Neural cell (in vitro differentiated cells): ENCODE measurements around the gene INHA.

Experiments used
- EP300 ChIP-seq: fragments of 450-650 bp; conservative IDR thresholded peaks from 2 replicates; pipeline ENCODE4 v1.6.1; 2014; ENCODE audit warnings: antibody characterized with exemption, mild to moderate bottlenecking, moderate library complexity; ENCODE audit not compliant: poor library complexity, severe bottlenecking
- EZH2 ChIP-seq: fragments of 200-600, 300-800 bp; shearing (Covaris generic), sonication (generic); IDR thresholded peaks from 2 replicates; pipeline ENCODE4 v1.6.1; 2014; ENCODE audit warnings: antibody characterized with exemption, low read length, borderline replicate concordance, mild to moderate bottlenecking; ENCODE audit not compliant: insufficient read depth, poor library complexity, severe bottlenecking
- POLR2AphosphoS5 ChIP-seq: IDR thresholded peaks from 2 replicates; pipeline ENCODE4 v1.6.1; 2012
- REST ChIP-seq: IDR thresholded peaks from 2 replicates; pipeline ENCODE4 v1.6.1; 2012; ENCODE audit warnings: borderline replicate concordance
- SMC3 ChIP-seq: fragments of 450-650 bp; conservative IDR thresholded peaks from 2 replicates; pipeline ENCODE4 v1.6.1; 2014; ENCODE audit warnings: antibody characterized with exemption, mild to moderate bottlenecking, moderate library complexity; ENCODE audit not compliant: poor library complexity
- TF ChIP-seq, protein P1 (sequence below): fragments of 450-650 bp; IDR thresholded peaks from 2 replicates; pipeline ENCODE4 v1.5.1; 2014; ENCODE audit warnings: antibody characterized with exemption, mild to moderate bottlenecking, moderate library complexity; ENCODE audit not compliant: poor library complexity, severe bottlenecking

GRCh38 chr2:219578811-219579613 is 6.9 kb downstream of the INHA start:
- TF ChIP-seq POLR2AphosphoS5 (no peak), REST (no peak), SMC3 (no peak), EZH2 (no peak), EP300 (no peak)
- TF ChIP-seq, protein P1, sequence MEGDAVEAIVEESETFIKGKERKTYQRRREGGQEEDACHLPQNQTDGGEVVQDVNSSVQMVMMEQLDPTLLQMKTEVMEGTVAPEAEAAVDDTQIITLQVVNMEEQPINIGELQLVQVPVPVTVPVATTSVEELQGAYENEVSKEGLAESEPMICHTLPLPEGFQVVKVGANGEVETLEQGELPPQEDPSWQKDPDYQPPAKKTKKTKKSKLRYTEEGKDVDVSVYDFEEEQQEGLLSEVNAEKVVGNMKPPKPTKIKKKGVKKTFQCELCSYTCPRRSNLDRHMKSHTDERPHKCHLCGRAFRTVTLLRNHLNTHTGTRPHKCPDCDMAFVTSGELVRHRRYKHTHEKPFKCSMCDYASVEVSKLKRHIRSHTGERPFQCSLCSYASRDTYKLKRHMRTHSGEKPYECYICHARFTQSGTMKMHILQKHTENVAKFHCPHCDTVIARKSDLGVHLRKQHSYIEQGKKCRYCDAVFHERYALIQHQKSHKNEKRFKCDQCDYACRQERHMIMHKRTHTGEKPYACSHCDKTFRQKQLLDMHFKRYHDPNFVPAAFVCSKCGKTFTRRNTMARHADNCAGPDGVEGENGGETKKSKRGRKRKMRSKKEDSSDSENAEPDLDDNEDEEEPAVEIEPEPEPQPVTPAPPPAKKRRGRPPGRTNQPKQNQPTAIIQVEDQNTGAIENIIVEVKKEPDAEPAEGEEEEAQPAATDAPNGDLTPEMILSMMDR, result no peak
